ENCODE results near the gene SDCCAG8. TPM values are rescaled to one million over a fixed set of nuclear protein-coding genes. Genes with fewer than 3 reads are reported as not detected.
A peak's percentile ranks its signal among the peaks of the same experiment; 100 is the strongest.

The SDCCAG8 gene
- total and polyA plus RNA-seq, 2 of the 8 experiments (the other 6 are each of a cell fraction or from before 2014, with no cell fraction given): 15.6 to 21.0 TPM

DNA sequence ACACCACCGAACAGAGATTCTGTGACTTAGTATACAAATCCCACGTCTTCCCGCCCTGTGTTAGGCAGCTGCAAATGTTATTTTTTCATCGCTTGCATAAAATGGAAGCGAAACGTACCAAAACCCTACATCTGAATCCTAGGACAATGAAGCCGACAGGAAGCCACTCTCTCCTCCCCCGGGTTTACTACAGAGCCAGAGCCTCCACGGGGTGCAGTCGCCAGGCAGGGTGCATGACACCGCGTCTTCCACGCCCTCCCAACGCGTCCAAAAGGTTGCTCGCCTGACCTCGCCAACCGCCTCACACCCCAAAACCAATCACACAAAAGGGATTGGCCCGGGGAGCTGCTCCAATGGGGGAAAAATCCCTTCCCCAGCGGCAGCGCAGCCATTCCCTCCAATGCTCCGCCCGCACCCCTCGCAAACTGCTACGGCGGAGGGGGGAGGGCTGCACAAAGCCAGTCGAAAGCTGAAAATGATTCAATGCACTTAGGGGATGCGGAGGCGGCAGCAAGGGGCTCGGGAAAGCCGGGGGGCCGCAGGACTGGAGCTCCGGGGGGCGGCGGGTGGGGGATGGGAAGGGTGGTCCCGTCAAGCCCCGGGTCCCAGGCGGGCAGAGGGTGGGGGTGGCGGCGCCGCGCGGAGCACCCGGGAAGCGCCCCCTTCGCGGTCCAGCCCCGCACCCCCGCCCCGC is 1.5 kb upstream of the SDCCAG8 start (continued):
- TF ChIP-seq CHD1 (IDR thresholded peaks at IDR 0.05; ENCODE audit: low read depth, low read length): no peak
- peak; percentile 68 for TF ChIP-seq TBP (IDR thresholded peaks at IDR 0.05; ENCODE audit: low read depth, low read length)
- peak; percentile 62 for TF ChIP-seq TAF1 (IDR thresholded peaks at IDR 0.05; ENCODE audit: low read depth, low read length)
- no peak for TF ChIP-seq GTF2F1 (IDR thresholded peaks at IDR 0.05; ENCODE audit: borderline replicate concordance, low read depth, low read length)
- no peak for TF ChIP-seq MAFK (IDR thresholded peaks at IDR 0.05; ENCODE audit: low read depth, low read length)
- 0 out of 2 replicates have a peak, but pooled peaks have one; percentile 18 for TF ChIP-seq POLR2AphosphoS5 (IDR thresholded peaks at IDR 0.05; ENCODE audit: low read depth, low read length)
- peak; percentile 77 for TF ChIP-seq SAP30 (IDR thresholded peaks at IDR 0.05; ENCODE audit: insufficient read depth, insufficient replicate concordance, low read length)
- no peak for TF ChIP-seq SP1 (IDR thresholded peaks at IDR 0.05; ENCODE audit: low read depth, low read length)
- 0 out of 2 replicates have a peak, but pooled peaks have one; percentile 46 for TF ChIP-seq YY1 (IDR thresholded peaks at IDR 0.05; ENCODE audit: low read depth, low read length)
- peak in 1 of 2 experiments; percentile 51; a peak in 2 of 3 replicates for TF ChIP-seq POLR2A (IDR thresholded peaks at IDR 0.05; ENCODE audit: control extremely low read depth in 1 of 2, low read depth in 2 of 2, low read length in 2 of 2)
- peak; percentile 10 for TF ChIP-seq TAF7 (optimal IDR thresholded peaks at IDR 0.05; ENCODE audit: borderline replicate concordance, low read depth, low read length)
- no peak for TF ChIP-seq RAD21 (IDR thresholded peaks at IDR 0.05 in 1 of 2, conservative IDR thresholded peaks at IDR 0.05 in 1 of 2; ENCODE audit: low read depth in 2 of 2, low read length in 2 of 2)
- TF ChIP-seq RBBP5 (IDR thresholded peaks at IDR 0.05; ENCODE audit: borderline replicate concordance, low read depth, low read length): peak; percentile 71; the same call in 1 of the 2 replicates
- TF ChIP-seq SUZ12 (IDR thresholded peaks at IDR 0.05; ENCODE audit: low read length): no peak

All from H1 (cell line).